Lower leg skin (tissue), 3 donors: Measurements from ENCODE around the gene AK1.

Experiments
- POLR2A ChIP-seq, 2 donors: fragments of 450-650 bp; IDR thresholded peaks; one replicate each; pipeline ENCODE4 v1.6.1; 2016 to 2017; ENCODE audit warnings: antibody characterized with exemption in 2 of 2, mild to moderate bottlenecking in 1 of 2, moderate library complexity in 1 of 2
- TF ChIP-seq, protein P1 (sequence below), 3 donors: fragments of 450-650 bp; IDR thresholded peaks; one replicate each; pipeline ENCODE4 v1.5.1; 2016; ENCODE audit warnings: antibody characterized with exemption in 3 of 3, mild to moderate bottlenecking in 3 of 3, moderate library complexity in 2 of 3

- TF ChIP-seq, protein P1, sequence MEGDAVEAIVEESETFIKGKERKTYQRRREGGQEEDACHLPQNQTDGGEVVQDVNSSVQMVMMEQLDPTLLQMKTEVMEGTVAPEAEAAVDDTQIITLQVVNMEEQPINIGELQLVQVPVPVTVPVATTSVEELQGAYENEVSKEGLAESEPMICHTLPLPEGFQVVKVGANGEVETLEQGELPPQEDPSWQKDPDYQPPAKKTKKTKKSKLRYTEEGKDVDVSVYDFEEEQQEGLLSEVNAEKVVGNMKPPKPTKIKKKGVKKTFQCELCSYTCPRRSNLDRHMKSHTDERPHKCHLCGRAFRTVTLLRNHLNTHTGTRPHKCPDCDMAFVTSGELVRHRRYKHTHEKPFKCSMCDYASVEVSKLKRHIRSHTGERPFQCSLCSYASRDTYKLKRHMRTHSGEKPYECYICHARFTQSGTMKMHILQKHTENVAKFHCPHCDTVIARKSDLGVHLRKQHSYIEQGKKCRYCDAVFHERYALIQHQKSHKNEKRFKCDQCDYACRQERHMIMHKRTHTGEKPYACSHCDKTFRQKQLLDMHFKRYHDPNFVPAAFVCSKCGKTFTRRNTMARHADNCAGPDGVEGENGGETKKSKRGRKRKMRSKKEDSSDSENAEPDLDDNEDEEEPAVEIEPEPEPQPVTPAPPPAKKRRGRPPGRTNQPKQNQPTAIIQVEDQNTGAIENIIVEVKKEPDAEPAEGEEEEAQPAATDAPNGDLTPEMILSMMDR (IDR thresholded peaks at IDR 0.05) = no peak
- TF ChIP-seq POLR2A (IDR thresholded peaks at IDR 0.05) = no peak
These were observed 19.1 kb upstream of the AK1 start for GRCh38 chr9:127896395-127897192.
